NCI-H2107 (cell line): Measurements from ENCODE around the gene CCDC136.

Experiments
- DNase-seq: peaks from one replicate; lab custom pipeline; 2025; lab: John Stamatoyannopoulos, UW

CCDC136 gene

DNA sequence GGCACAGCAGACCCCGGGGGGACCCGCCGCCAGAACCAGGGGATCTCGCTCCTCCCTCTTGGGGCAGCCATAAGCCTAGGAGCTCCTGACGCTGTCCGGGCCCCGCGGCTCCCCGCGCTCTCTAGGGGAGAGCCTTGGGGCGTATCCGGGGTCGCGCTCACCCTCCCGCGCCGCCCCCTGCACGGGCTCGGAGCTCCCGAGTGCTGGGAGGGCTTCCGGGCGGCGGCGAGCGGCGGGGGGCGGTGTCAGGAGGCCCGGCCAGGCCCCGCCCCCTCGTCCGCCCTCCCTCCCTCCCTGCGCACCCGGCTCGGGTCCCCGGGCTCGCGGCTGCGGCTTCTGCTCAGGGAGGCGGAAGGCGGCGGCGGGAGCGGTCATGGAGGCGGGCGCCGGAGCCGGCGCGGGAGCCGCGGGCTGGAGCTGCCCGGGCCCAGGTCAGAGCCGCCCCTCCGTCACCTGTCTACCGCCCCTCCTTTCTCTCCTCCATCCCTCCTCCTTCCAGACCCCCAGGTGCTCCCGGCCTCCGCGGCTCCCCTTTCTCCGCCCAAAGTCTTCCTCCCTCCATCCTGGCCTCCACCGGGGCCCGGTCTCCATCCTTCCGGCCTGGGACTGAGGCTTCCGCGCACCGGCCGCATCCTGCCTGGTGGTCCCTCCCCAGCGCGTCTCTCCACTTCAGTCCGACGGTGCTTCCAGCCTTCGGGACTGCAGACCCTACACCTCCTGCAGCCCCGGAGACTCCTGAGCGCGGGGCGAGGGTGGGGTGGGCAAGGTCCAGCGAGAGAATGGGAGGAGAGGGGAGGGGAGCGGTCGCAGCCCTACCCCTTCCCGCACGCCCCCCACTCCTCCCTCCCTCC is at the start of gene CCDC136:
Gene CCDC136 (plus strand): TSS at position 848 of the 851 bp plus-strand sequence. CDS start 444 bp downstream, outside the sequence.
- peak; percentile 61 for DNase-seq

DNA sequence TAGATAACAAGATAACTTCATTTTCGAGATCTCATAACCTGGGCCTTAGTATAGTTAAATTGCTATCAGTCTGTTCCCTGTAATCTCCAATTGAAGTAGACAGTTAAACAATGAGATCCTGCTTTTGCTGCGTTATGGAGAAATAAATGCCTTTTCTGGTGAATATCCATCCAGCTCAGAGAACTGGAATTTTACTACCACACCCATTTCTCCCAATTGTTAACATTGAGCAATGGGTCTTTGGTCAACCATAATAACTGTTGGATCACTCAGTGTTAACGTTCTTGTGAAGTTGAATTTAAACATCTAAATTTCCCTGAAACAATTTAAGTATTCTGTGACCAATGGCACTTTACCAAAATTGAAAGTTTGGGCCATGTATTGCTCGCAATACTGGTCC is 49.6 kb upstream of the CCDC136 start:
- DNase-seq: no peak

GRCh38 chr7:128743112-128743772 is 48.5 kb upstream of the CCDC136 start:
- DNase-seq: no peak

DNA sequence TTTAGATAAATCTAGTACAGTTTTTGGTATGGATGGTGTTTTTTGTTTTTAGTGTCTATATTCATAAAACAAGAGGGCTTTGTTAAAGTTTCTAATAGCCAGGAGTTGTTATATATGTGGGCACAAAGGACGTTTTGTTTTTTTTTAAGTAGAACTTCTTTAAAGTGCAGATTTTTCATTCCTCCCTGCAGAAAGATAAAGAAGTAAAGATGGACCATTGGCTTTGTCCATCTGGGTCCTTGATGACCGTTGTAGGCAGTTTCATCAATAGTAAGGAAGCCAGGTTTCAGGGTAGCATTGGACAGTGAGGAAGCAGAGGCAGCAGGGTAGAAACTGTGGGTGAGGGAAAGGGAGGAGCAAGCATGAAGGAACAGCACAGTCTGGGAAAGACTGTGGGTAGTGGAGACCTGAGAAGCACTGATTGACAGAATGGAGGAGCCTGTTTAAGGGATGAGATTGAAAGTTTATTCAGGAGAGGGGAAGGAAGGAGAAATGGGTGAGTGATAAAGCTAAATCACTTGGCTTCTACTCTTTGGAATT is 47.3 kb upstream of the CCDC136 start:
- DNase-seq: no peak

DNA sequence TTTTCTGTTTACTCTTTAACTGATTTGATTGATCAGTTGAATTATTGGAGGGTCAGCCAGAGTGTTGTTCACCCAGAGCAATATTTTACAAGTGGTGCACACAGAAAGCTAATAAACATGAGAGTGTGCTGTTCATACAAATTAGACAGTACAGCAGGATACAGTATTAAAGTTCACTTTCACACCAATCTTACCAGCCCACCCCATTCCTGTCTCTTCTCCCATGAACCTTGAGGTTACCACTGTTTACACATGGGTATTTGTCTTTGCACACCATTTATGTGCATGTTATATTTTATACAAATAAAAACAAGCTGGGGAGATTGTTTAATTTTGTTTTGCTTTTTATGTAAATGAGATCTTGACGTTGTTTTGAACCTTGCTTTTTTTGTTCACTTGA is 46.1 kb upstream of the CCDC136 start:
- no peak for DNase-seq

GRCh38 chr7:128747327-128748079 is 44.3 kb upstream of the CCDC136 start:
- no peak for DNase-seq

DNA sequence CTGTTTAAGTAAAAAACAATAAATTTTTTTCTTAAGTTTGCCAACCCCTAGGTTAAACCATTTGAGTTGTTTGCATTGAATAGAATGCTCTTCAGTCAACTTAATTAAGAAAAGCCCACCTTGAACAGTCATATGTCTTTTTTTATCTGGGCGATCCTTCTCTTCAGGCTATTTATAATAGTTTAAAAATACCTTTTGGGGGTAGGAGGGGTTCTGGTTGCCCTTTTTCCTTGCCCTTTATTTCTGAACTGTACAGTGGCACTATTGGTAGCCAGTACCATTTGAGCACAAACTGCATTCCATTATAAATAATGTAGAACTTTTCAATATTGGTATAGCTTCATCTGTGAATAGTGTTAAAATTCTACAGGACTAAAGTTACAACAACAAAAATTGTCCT is 39.5 kb upstream of the CCDC136 start:
- DNase-seq: no peak

DNA sequence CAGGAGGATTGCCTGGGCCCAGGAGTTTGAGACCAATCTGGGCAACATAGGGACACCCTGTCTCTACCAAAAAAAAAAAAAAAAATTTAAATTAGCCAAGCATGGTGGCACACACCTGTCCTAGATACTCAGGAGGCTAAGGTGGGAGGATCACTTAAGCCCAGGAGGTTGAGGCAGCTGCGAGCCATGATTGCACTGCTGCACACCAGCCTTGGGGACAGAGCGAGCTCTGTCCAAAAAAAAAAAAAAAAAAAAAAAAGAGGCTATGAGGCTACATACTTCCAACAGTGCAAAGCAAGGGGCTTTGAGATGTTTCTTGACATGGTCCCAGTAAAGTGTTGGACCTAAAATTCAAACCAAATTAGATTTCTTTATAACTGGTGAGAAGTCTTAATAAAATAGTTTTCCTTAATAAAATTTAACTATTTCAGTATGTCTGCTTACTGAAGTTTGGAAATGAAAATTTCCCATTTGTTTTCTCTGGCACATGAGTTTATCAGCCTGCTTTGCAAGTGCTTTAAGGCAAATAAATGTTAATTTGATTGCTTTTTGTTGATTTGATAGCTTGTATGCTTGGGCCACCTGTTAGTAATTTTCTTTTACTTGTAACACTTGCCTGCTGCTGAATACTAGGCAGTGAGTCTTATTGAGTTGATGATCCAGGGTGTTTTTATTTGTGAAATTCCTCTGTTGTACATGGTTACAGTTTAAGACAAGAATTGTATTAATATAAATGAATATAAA is 36.5 kb upstream of the CCDC136 start:
- DNase-seq: no peak

DNA sequence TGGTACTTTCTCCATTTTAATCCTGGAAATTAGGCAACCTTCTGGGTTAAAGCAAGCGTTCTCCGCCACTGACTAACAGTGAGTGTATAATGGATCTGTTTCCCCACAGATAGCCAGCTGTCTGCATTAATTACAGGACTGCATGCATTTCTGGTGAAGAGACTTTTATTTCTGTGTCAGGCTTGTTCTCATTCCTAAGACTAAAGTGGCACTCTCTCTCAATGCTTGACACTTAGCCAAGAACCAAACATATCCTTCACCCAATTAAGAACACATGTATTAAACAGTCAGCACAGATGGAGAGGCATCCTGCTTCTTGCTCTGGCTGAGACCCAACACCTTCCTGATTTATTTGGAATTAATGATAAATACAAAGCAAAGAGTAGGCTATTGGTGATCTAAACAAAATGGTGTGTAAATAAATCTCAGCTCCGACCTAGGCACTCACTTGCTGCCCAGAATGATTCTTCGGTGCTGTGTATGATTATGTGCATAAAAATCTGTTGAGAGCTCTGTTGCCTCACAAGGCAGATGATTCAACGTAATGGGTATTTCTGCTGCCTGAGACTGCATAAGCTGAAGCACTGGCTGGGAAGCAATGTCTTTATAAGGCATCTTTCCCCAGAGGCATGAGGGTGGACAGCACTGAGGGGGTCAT is 35.8 kb upstream of the CCDC136 start:
- DNase-seq: no peak

- no peak for DNase-seq
These were observed 34.6 kb upstream of the CCDC136 start for GRCh38 chr7:128757203-128757602.

DNA sequence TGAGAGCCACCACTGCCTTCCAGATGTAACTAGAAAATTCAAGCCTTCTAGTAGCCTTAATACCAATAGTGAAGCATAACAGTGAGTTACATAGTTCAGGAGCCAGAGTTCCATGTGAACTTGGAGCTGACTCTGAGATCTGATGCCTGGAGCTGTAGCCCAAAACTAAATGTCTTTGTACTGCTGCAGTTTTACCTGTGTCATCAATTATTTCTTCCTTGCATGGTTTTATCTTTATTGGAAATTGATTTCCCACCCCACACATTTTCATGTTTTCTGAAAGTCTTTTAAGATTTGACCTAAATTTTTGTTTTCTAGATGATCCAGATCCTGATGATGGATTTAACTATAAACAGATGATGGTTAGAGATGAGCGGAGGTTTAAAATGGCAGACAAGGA is 33.2 kb upstream of the CCDC136 start:
- DNase-seq: no peak

DNA sequence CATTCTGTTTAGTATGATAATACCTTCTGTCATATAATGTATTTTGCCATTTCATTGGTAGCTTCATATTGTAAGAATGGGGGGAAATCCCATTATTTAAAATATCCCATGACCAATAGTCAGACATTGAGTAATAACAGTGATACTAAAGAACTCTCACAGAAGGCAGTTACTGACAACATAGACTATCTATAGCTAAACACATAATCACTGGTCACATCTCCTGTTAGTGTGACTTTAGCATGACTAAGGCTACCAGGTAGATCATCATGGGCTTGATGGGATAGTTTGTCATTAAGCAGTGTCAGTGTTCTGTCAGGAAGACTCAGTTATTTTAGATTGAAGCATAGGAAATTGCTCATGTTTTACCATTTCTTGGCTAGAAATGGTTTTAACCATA is 32.5 kb upstream of the CCDC136 start:
- DNase-seq: no peak

DNA sequence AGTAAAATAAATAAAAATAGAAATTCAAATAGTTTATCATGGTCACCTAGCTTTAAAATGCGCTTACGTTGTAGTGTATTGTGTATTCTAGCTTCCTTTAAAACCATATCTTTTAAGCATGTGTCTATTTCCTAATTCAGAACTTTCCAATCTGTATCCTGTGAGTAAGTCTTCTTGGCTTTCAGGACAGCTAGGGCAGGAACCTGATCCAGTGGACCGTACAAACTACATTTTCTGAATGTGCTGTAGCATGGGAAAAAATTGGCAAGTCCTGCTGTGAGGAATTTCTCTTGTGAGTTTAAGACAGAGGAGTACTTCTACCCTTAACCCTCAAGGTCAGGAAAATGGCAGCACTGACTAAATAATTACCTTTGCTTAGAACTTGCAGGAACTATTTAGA is 28.2 kb upstream of the CCDC136 start:
- DNase-seq: no peak

GRCh38 chr7:128767475-128768110 is 24.2 kb upstream of the CCDC136 start:
- DNase-seq: no peak

DNA sequence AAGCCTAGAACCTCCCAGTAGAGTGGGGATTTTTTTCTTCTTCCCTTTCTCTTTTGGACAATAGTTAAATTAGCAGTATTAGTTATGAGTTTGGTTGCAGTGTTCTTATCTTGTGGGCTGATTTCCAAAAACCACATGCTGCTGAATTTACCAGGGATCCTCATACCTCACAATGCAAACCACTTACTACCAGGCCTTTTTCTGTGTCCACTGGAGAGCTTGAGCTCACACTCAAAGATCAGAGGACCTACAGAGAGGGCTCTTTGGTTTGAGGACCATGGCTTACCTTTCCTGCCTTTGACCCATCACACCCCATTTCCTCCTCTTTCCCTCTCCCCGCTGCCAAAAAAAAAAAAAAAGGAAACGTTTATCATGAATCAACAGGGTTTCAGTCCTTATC is 21.5 kb upstream of the CCDC136 start:
- no peak for DNase-seq

DNA sequence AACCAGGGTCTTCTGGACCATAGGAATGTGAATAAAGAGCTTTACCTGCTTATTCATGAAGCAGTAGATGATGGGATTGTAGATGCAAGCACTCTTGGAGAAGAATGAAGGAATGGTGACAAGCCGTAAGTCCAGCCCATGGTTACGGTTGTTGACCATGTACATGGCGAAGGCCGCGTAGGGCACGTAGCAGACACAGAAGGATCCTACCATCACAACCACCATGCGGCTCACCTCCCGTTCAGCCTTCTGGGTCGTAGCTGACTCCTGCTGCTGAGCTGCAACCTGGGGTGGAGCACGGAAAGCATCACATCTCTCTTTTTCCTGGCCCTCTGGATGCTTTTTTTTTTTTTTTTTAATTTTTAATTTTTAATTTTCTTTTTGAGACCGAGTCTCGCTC is 18.2 kb upstream of the CCDC136 start:
- DNase-seq: no peak

DNA sequence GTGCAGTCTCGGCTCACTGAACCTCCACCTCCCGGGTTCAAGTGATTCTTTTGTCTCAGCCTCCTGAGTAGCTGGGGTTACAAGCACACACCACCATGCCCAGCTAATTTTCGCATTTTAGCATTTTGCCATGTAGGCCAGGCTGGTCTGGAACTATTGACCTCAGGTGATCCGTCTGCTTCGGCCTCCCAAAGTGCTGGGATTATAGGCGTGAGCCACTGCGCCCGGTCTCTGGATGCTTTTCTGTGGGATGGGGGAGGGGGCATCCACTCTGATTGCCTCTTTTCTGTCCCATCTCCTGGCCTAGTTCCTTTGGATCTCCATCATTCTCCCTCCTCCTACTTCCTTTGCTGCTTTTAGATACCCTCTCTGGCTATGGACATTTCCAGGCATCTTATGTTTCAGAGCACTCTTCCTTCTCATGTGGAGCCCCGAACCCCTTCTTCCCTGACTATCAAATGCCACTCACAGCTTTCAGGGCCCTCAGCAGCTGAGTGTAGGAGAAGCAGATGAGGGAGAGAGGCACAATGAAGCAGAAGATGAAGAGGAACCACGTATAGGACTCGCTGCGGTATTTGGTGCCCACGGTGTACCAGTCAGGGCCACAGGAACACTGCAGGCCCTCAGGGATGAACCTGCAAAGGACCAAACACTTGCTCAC is 17.6 kb upstream of the CCDC136 start:
- no peak for DNase-seq

- no peak for DNase-seq
These were observed 16.8 kb upstream of the CCDC136 start for GRCh38 chr7:128774921-128775320.

GRCh38 chr7:128775744-128776474 is 15.9 kb upstream of the CCDC136 start, which contains the start of gene OPN1SW:
Gene OPN1SW (minus strand): TSS chr7:128775794. CDS start chr7:128775781, 13 bp downstream.
- DNase-seq: no peak
